LNCAP (cell line): ENCODE data around the gene CWF19L1.

Source experiments
- CTCF ChIP-seq: fragments of 450-650 bp; IDR thresholded peaks from 2 replicates; pipeline ENCODE4 v1.5.1; 2017; ENCODE audit warnings: mild to moderate bottlenecking

Gene CWF19L1

GRCh38 chr10:100297242-100297641, 29.8 kb upstream of the CWF19L1 start:
- TF ChIP-seq CTCF: no peak

- TF ChIP-seq CTCF: no peak
Measured at GRCh38 chr10:100293066-100293465, 25.6 kb upstream of the CWF19L1 start.

- TF ChIP-seq CTCF: no peak
Measured at GRCh38 chr10:100291356-100291755, 23.9 kb upstream of the CWF19L1 start.

GRCh38 chr10:100289641-100290040, 22.2 kb upstream of the CWF19L1 start:
- no peak for TF ChIP-seq CTCF

GRCh38 chr10:100288196-100288595, 20.8 kb upstream of the CWF19L1 start:
- no peak for TF ChIP-seq CTCF

GRCh38 chr10:100287756-100288155, 20.3 kb upstream of the CWF19L1 start:
- TF ChIP-seq CTCF: no peak

- no peak for TF ChIP-seq CTCF
Measured at GRCh38 chr10:100286051-100287033, 18.9 kb upstream of the CWF19L1 start, which contains the start of gene BLOC1S2. BLOC1S2 (minus strand) TSS chr10:100286680; CDS start chr10:100286659, 21 bp downstream.
